Activated CD4-positive, alpha-beta T cell treated with anti-CD3 and anti-CD28 coated beads for 36 hours (primary cell): ENCODE measurements around the gene SPATA7. TPM values are rescaled to one million over a fixed set of nuclear protein-coding genes. Genes with fewer than 3 reads are reported as not detected.

Source experiments
- ATAC-seq: fragments of 200-7000 bp; cut with Tn5 transposase; one replicate; pipeline ENCODE4 v1.10.0; 2021; ENCODE audit warnings: mild to moderate bottlenecking, moderate library complexity
- CTCF ChIA-PET: fragments of 350-600 bp; sonication (Branson Sonifier 250); formaldehyde crosslinking; loops from one replicate; lab custom pipeline; 2021; ENCODE audit warnings: antibody characterized with exemption; lab: Charles Lee
- POLR2A ChIA-PET: fragments of 350-600 bp; sonication (Branson Sonifier 250); formaldehyde crosslinking; loops from one replicate; lab custom pipeline; 2021; ENCODE audit warnings: antibody characterized with exemption, inconsistent platforms; lab: Charles Lee
- DNase-seq: peaks from one replicate; pipeline ENCODE4 v3.0.0-alpha.2; 2020
- H3K27ac Mint-ChIP-seq: one replicate; pipeline ENCODE4 v1.8.0; 2021; ENCODE audit warnings: mixed read lengths
- H3K27me3 Mint-ChIP-seq: one replicate; pipeline ENCODE4 v1.8.0; 2021; ENCODE audit warnings: mixed read lengths
- H3K36me3 Mint-ChIP-seq: one replicate; pipeline ENCODE4 v1.8.0; 2021; ENCODE audit warnings: low read depth, mixed read lengths
- H3K4me1 Mint-ChIP-seq: one replicate; pipeline ENCODE4 v1.8.0; 2021; ENCODE audit warnings: mixed read lengths
- H3K4me3 Mint-ChIP-seq: one replicate; pipeline ENCODE4 v1.8.0; 2021; ENCODE audit warnings: mild to moderate bottlenecking, moderate library complexity, mixed read lengths
- H3K9me3 Mint-ChIP-seq: one replicate; pipeline ENCODE4 v1.8.0; 2021; ENCODE audit warnings: low read depth, mixed read lengths
- intact Hi-C, 2 experiments: fragments of 100-400 bp; cut with DNase I in 1 of 2; cut with micrococcal nuclease in 1 of 2; formaldehyde crosslinking; loops; one replicate each; pipeline versions ENCODE4 v1.14.2 to v1.15.1; 2022 to 2024; cut with DNase I, micrococcal nuclease
- total RNA-seq, 2 experiments: library from RNA; stranded (reverse); gene quantifications; one replicate each; pipeline ENCODE4 v1.2.3, GENCODE V29; 2021

Gene SPATA7
- total RNA-seq, 2 experiments from 2014 or later: 3.4 to 4.0 TPM

- no peak overlapping the region for H3K27ac Mint-ChIP-seq
- no peak for ATAC-seq
- no peak for DNase-seq
- H3K4me3 Mint-ChIP-seq: no peak overlapping the region
- H3K4me1 Mint-ChIP-seq: peaks cover 4% of the 10 kb centered on the region
- intact Hi-C loops: no loop called here
- ChIA-PET POLR2A (no interaction called here), CTCF (no interaction called here)
- peaks cover 15% of the 10 kb centered on the region for H3K9me3 Mint-ChIP-seq
- H3K36me3 Mint-ChIP-seq: peaks cover 22% of the 10 kb centered on the region
- H3K27me3 Mint-ChIP-seq: no peaks in the 10 kb centered on the region
These were observed 34.7 kb downstream of the SPATA7 start for GRCh38 chr14:88420187-88420586.

GRCh38 chr14:88421286-88421685, 35.8 kb downstream of the SPATA7 start:
- peaks cover 4% of the 10 kb centered on the region for H3K4me1 Mint-ChIP-seq
- no peak for ATAC-seq
- H3K27ac Mint-ChIP-seq: no peak overlapping the region
- DNase-seq: no peak
- peaks cover 15% of the 10 kb centered on the region for H3K36me3 Mint-ChIP-seq
- ChIA-PET POLR2A (no interaction called here), CTCF (no interaction called here)
- no peak overlapping the region for H3K4me3 Mint-ChIP-seq
- no peaks in the 10 kb centered on the region for H3K27me3 Mint-ChIP-seq
- intact Hi-C loops: no loop called here
- H3K9me3 Mint-ChIP-seq: peaks cover 7% of the 10 kb centered on the region

GRCh38 chr14:88422047-88422446, 36.6 kb downstream of the SPATA7 start:
- Mint-ChIP-seq H3K4me1 (peaks cover 4% of the 10 kb centered on the region), H3K4me3 (no peak overlapping the region), H3K36me3 (peaks cover 15% of the 10 kb centered on the region), H3K9me3 (peaks cover 7% of the 10 kb centered on the region), H3K27ac (no peak overlapping the region), H3K27me3 (no peaks in the 10 kb centered on the region)
- DNase-seq (no peak), ATAC-seq (no peak)
- intact Hi-C loops: no loop called here
- ChIA-PET POLR2A (no interaction called here), CTCF (no interaction called here)

- peaks cover under 1% of the 10 kb centered on the region for H3K9me3 Mint-ChIP-seq
These were observed 37.6 kb downstream of the SPATA7 start for GRCh38 chr14:88422919-88423650.

GRCh38 chr14:88424573-88424972, 39.1 kb downstream of the SPATA7 start:
- ChIA-PET POLR2A (no interaction called here), CTCF (interaction anchor here (0.6 to 0.9 kb wide), 2 partner anchors 88 to 96 kb away, joined by 3 read pairs; no protein-coding TSS in a partner anchor)
- ATAC-seq (no peak), DNase-seq (no peak)
- Mint-ChIP-seq H3K27me3 (no peaks in the 10 kb centered on the region), H3K9me3 (no peaks in the 10 kb centered on the region), H3K4me1 (peaks cover 4% of the 10 kb centered on the region), H3K36me3 (peaks cover 3% of the 10 kb centered on the region), H3K4me3 (no peak overlapping the region), H3K27ac (no peak overlapping the region)
- intact Hi-C loops: no loop called here

More at GRCh38 chr14:88422919-88423650, 37.6 kb downstream of the SPATA7 start:
- intact Hi-C loops: no loop called here
- Mint-ChIP-seq H3K27me3 (no peaks in the 10 kb centered on the region), H3K36me3 (peaks cover 9% of the 10 kb centered on the region), H3K27ac (no peak overlapping the region), H3K4me1 (peaks cover 4% of the 10 kb centered on the region), H3K4me3 (no peak overlapping the region)
- ATAC-seq (peak; percentile 100), DNase-seq (peak; percentile 14)
- ChIA-PET CTCF (no interaction called here), POLR2A (no interaction called here)

- CTCF ChIA-PET: no interaction called here
- Mint-ChIP-seq H3K27ac (no peak overlapping the region), H3K27me3 (no peaks in the 10 kb centered on the region), H3K9me3 (no peaks in the 10 kb centered on the region), H3K4me3 (no peak overlapping the region), H3K36me3 (no peaks in the 10 kb centered on the region), H3K4me1 (peaks cover 4% of the 10 kb centered on the region)
- no peak for ATAC-seq
- intact Hi-C loops: no loop called here
- DNase-seq: no peak
- POLR2A ChIA-PET: no interaction called here
These were observed 40.8 kb downstream of the SPATA7 start for GRCh38 chr14:88426271-88426670.

GRCh38 chr14:88430976-88431375, 45.5 kb downstream of the SPATA7 start:
- Mint-ChIP-seq H3K9me3 (no peaks in the 10 kb centered on the region), H3K27ac (no peak overlapping the region), H3K4me1 (no peaks in the 10 kb centered on the region), H3K27me3 (no peaks in the 10 kb centered on the region), H3K36me3 (peaks cover 1% of the 10 kb centered on the region), H3K4me3 (no peak overlapping the region)
- CTCF ChIA-PET: no interaction called here
- intact Hi-C loops: no loop called here
- POLR2A ChIA-PET: no interaction called here
- no peak for DNase-seq
- no peak for ATAC-seq

- Mint-ChIP-seq H3K4me1 (no peaks in the 10 kb centered on the region), H3K27ac (no peak overlapping the region), H3K4me3 (no peak overlapping the region), H3K9me3 (no peaks in the 10 kb centered on the region), H3K36me3 (peaks cover 3% of the 10 kb centered on the region), H3K27me3 (no peaks in the 10 kb centered on the region)
- DNase-seq (no peak), ATAC-seq (no peak)
- CTCF ChIA-PET: no interaction called here
- intact Hi-C loops: no loop called here
- POLR2A ChIA-PET: no interaction called here
These were observed 52.2 kb downstream of the SPATA7 start for GRCh38 chr14:88437658-88438057.

GRCh38 chr14:88439088-88439487, 53.6 kb downstream of the SPATA7 start:
- CTCF ChIA-PET: no interaction called here
- Mint-ChIP-seq H3K36me3 (peaks cover 5% of the 10 kb centered on the region), H3K9me3 (peaks cover 2% of the 10 kb centered on the region), H3K4me3 (no peak overlapping the region), H3K4me1 (no peaks in the 10 kb centered on the region), H3K27ac (no peak overlapping the region), H3K27me3 (no peaks in the 10 kb centered on the region)
- DNase-seq (no peak), ATAC-seq (no peak)
- intact Hi-C loops: no loop called here
- POLR2A ChIA-PET: no interaction called here

GRCh38 chr14:88452231-88452630, 66.8 kb downstream of the SPATA7 start:
- Mint-ChIP-seq H3K36me3 (peaks cover 28% of the 10 kb centered on the region), H3K4me3 (no peak overlapping the region), H3K27me3 (no peaks in the 10 kb centered on the region), H3K4me1 (no peaks in the 10 kb centered on the region), H3K27ac (no peak overlapping the region), H3K9me3 (peaks cover 9% of the 10 kb centered on the region)
- POLR2A ChIA-PET: no interaction called here
- intact Hi-C loops: no loop called here
- CTCF ChIA-PET: interaction anchor here (0.7 kb wide), 1 partner anchor 56 kb away, joined by 3 read pairs; no protein-coding TSS in a partner anchor
- ATAC-seq: no peak
- no peak for DNase-seq

GRCh38 chr14:88454886-88455285, 69.4 kb downstream of the SPATA7 start:
- DNase-seq: no peak
- Mint-ChIP-seq H3K27ac (no peak overlapping the region), H3K4me3 (no peak overlapping the region), H3K4me1 (no peaks in the 10 kb centered on the region), H3K9me3 (peaks cover 2% of the 10 kb centered on the region), H3K27me3 (no peaks in the 10 kb centered on the region), H3K36me3 (peaks cover 19% of the 10 kb centered on the region)
- intact Hi-C loops: no loop called here
- ChIA-PET CTCF (interaction anchor here (1.1 kb wide), 1 partner anchor 16 kb away, joined by 3 read pairs; no protein-coding TSS in a partner anchor), POLR2A (no interaction called here)
- no peak for ATAC-seq

- POLR2A ChIA-PET: no interaction called here
- intact Hi-C loops: no loop called here
- Mint-ChIP-seq H3K27ac (no peak overlapping the region), H3K9me3 (no peaks in the 10 kb centered on the region), H3K36me3 (peaks cover 9% of the 10 kb centered on the region), H3K4me1 (no peaks in the 10 kb centered on the region), H3K27me3 (no peaks in the 10 kb centered on the region), H3K4me3 (no peak overlapping the region)
- CTCF ChIA-PET: interaction anchor here (0.6 to 2.4 kb wide), 3 partner anchors 13 to 465 kb away, joined by 3 to 6 read pairs (median 3); no protein-coding TSS in a partner anchor
- DNase-seq: peak; percentile 21
- ATAC-seq: peak; percentile 36
These were observed 77.9 kb downstream of the SPATA7 start for GRCh38 chr14:88463318-88463717.
